SHP77 treated with DMSO at 0.1 percent for 48 hours (cell line): ENCODE data around the gene ANTKMT.
"Not testable (repeated sequence)": the region's sequence is repeated elsewhere in the genome, so short reads cannot be mapped to it uniquely, and the experiment has no call there.

Source experiments
- DNase-seq: peaks from one replicate; lab custom pipeline; 2025; lab: John Stamatoyannopoulos, UW

Gene ANTKMT

DNA sequence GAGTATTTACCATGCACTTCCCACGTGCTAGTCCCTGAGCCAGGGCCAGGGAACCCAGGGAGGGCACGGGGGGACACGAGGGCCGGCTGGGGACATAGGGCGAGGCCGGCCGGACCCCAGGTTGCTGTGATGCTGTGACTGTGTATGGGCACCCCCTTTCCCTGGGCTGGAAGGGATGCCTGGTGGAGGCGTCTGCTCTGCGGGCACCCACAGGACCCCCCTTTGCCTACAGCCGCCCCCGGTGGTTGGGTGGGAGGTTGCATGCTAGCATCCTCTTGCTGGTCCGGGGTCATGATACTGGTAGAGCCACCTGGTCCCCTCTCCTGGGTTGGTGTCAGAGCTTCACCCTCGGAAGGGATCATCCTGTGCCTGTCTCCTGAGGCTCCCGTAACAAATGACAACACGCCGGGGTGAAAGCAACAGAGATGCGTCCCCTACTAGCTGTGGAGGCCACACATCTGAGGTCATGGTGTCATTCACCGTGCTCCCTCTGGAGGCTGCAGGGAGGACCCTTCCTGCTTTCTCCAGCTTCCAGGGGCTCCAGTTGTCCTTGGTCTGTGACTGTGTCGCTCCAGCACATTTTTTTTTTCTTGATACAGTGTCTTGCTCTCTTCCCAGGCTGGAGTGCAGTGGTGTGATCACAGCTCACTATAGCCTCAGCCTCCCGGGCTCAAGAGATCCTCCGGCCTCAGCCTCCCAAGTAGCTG is 23.0 kb downstream of the ANTKMT start:
- DNase-seq: no peak

DNA sequence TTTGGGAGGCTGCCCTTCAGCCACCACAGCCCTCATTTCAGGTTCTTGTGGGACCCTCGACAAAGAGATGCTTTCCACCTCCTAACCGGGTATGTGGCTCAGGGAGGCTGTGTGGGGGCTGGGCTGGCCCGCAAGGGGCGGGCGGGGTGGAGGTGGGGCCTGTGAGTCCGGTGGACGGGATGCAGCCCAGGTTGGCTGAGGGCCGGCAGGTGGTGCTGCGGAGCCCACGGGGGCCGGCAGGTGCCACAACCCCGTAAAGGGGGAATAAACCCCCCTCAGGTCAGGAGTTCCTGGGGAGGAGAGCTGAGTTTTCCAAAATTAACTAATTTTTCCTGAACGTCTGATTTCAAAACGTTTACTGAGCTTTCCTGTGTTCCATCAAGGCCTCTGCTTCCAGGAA is 24.8 kb downstream of the ANTKMT start:
- DNase-seq: no peak

DNA sequence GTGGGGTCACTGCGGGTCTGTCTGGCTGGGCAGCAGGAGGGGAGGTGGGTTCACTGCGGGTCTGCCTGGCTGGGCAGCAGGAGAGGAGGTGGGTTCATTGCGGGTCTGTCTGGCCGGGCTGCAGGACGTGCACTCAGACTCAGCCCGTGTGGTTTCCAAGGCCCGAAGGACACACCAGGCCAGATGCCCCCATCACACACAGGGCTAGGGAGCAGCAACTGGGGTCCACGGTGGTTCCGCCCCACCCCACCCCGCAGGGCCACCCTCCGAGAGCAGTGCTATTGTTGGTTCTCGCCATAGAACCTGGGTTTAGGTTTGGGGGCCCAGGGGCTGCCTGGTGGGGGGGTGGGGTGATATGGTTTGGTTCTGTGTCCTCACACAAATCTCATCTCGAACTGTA is 25.7 kb downstream of the ANTKMT start:
- no peak for DNase-seq

GRCh38 chr16:747978-748746 is 27.2 kb downstream of the ANTKMT start:
- no peak for DNase-seq

- DNase-seq: no peak
These were observed 28.1 kb downstream of the ANTKMT start for GRCh38 chr16:749010-749409.

- DNase-seq: no peak
These were observed 29.5 kb downstream of the ANTKMT start for GRCh38 chr16:750485-750884.

DNA sequence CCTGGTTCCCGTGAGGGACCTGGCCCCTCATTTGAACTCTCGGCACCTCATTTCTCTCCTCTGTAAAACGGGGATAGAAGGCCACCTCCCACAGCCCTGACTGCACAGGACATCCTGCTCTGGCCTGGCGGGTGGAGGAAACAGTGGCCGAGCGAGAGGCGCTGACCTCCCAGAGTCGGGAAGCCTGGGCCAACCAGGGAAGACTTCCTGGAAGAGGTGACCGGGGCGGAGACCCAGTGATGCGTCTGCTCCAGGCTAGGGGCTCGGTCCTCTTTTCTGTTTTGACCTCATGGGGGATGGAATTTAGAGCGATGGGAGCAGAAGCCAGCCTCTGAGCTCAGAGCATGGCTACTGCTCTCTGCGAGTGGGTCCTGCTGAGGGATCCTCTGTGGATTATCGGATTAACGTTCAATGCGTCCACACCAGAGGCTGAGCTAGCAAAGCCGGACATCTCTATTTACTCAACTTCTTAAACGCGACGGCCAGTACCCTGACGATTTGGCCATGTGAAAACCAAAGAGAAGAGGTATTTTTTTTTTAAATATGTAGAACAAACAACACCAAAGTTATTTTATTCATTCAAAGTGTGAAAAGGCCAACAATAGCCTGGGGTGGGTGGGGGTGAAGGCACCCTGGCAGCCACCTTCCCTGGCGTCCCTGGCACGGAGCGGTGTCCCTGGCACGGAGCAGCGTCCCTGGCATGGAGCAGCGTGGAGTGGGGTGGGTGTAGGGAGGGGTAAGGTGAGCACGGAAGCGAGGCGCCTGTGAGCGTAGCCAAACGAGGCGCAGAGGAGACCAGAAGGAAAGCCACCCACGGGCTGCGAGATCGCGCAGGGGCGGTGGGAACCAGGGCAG is 30.4 kb downstream of the ANTKMT start:
- no peak for DNase-seq

DNA sequence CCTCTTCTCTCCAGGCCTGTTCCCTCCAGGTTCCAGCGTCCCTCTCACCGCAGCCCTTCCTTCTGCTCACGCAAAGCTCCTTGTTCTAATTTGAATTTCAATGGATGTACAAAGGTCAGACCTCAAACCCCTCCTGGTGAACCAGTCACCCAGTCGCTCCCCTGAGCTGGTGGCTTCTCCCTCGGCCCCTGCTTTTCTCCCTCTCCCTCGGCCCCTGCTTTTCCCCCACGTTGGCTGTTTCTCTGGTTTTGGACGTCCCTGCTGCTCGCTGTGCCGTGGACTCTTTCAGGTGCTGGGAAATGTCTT is 31.0 kb downstream of the ANTKMT start:
- DNase-seq: no peak

GRCh38 chr16:754121-754607 is 33.2 kb downstream of the ANTKMT start:
- not testable (repeated sequence) for DNase-seq

DNA sequence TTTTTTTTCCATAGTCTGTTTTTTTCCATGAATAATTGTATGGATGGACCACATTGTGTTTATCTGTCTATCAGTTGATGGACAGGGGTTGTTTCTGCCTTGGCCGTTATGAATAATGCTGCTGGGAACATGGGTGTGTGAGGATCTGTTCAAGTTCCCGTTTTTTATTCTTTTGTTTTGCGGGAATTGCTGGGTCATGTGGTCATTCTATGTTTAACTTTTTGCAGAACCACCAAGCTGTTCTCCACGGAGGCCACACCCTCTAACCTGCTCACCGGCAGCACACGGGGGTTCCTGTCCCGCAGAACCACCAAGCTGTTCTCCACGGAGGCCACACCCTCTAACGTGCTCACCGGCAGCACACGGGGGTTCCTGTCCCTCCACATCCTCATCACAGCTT is 33.7 kb downstream of the ANTKMT start:
- DNase-seq: no peak

DNA sequence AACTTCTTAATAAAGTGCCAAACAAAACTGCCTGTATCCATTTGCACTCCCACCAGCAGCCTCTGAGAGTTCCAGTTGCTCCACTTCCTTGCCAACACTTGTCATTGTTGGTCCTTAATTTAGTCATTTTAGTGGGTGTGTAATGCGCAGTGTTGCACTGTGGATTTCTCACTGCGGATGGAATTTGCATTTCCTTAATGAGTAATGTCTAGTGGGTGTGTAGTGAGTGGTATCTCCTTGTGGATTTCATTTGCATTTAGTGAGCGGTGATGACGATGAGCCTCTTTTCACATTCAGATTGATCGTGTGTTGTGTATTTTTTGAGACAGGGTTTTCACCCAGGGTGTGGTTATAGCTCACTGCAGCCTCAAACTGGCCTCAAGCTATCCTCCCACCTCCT is 35.5 kb downstream of the ANTKMT start:
- DNase-seq: no peak

DNA sequence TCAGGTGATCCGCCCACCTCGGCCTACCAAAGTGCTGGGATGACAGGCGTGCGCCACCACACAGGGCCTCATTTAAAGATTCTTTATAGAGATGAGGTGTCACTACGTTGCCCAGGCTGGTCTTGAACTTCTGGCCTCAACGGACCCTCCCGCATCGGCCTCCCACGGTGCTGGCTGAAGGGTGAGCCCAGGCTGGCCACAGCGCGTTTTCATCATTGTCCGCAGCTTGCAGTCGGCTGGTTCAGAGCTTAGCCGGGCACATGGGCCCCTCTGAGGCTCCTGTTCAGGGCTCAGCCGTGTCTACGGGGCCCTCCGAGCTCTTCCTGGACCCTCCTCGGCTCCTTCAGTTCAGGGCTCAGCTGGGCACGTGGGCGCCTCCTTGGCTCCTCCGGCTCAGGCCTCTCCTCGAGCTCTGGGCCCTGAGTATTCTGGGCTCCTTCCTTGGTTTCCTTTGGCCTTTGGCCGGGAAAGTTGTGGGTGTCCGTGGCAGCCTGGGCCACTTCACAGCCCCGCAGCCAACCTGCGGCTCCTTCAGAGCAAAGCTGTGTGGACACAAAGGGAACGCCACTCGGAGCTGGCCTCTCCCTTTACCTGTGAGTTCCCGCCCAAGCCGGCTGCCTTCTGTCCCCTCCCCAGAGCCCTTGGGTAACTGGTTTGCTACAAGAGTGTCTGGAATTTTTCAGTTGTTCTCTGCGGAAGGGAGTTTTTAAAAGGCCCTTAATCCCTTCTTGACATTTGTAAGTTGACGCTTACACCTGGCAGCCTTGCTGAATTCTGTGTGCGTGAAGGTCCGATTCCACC is 38.4 kb downstream of the ANTKMT start:
- no peak for DNase-seq

DNA sequence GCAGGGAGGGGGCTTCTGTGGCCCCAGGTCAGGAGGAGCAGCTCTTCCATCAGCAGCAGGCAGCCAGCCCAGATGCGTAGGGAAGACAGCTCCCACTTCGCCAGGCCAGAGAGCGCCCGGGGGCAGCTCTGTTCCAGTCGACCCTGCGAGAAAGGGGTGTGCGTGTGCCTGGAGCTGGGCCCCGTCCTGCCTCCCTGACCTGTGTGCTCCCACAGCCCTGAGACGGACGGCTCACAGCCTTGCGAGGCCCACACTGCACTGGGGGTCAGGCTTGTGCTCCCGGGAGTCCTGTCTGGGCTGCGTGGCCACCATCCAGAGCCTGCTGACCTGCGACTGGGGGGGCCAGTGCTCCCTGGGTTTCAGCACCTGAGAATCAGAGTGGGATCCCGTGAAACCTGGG is 39.1 kb downstream of the ANTKMT start:
- no peak for DNase-seq

- no peak for DNase-seq
These were observed 39.8 kb downstream of the ANTKMT start, which contains the start of gene MSLN for GRCh38 chr16:760545-761343. TSS of gene MSLN (plus strand) at chr16:760734. CDS start at chr16:762681, 1,947 bp downstream.

- DNase-seq: no peak
These were observed 40.9 kb downstream of the ANTKMT start for GRCh38 chr16:761625-762513.

DNA sequence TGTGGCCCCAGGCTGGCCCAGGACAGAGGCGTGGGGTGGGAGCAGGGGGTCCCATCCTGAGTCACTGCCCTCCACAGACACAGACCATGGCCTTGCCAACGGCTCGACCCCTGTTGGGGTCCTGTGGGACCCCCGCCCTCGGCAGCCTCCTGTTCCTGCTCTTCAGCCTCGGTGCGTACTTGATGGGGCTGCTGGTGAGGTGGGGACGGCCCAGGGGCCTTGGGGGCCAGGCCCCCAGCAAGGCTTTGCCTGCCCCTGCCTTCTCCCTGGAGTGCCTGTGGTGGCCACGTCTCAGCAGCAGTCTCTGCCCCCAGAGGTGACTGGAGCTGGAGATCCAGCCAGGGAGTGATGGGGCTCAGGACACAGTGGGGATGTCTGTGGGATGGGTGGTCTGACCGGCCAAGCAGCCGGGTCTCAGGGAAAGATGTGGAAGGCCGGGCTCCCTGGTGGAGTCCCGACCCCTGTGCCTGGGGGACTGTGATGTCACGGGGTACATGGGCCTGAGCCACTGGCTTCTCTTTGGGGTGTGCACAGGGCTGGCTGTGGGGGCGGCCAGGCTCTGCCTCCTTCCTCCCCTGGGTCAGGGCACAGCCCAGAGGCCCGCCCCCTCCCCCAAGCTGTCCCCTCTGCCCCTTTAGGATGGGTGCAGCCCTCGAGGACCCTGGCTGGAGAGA is 41.8 kb downstream of the ANTKMT start:
- no peak for DNase-seq

DNA sequence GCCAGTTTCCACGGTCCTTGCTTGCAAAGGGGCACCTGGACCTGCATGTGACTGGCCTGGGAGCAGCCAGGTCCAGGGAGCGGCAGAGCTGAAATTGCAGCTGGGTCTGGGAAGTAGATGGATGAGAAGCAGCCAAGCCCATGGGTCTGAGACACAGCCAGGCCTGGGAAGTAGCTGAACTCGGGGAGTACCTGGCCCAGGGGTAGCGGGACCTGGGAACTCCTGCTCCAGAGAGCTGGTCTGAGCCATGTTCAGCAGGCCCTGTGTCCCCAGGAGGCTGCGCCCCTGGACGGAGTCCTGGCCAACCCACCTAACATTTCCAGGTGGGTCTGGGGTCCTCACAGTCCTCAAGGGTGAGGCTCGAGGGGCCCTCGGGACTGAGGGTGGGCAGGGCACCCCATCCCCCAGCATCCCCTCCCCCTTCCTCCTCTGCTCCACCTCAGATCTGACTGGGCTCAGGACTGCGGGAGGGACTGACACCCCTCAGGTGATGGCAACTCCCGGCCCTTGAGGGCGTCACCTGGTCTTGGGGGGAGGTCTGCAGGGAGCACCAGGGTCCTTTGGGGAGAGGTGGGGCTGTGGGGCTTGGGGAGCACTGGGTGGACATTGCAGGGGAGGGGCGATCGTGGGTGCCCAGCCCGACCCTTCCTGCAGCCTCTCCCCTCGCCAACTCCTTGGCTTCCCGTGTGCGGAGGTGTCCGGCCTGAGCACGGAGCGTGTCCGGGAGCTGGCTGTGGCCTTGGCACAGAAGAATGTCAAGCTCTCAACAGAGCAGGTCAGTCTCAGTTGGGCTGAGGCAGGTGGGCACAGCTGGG is 42.6 kb downstream of the ANTKMT start:
- no peak for DNase-seq

- DNase-seq: no peak
These were observed 43.3 kb downstream of the ANTKMT start for GRCh38 chr16:764184-764750.
